ENCODE data around the gene PLA2G1B. TPM values are rescaled to one million over a fixed set of nuclear protein-coding genes. Genes with fewer than 3 reads are reported as not detected.

The PLA2G1B gene
- total and polyA plus RNA-seq, 2 of the 13 experiments (the other 11 are each of a cell fraction or from before 2014, with no cell fraction given) = 0.33 to 1.4 TPM

DNA sequence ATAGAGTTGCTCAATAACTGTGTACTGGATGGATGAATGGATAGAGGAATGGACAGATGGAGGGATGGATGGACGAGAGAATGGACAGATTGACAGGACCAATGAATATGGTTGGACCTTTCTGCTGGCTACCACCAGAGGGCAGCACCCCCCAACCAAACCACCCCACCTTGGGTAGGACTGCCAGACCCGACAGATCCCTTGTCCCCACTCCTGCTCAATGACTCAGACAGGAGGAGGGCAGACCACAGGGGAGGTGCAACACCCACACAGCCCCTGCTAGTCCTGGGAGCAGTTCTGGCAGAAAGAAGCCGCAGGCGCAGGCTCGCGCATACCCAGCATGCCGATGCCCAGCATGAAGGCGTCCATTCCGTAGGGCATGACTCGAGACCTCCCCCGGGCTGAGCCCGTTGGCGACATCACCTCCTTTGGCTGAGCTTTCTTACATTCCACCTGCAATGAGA lies 29.0 kb upstream of the PLA2G1B start (continued):
- TF ChIP-seq ZFP36 (IDR thresholded peaks at IDR 0.05; ENCODE audit: borderline replicate concordance, low read depth, low read length, partially characterized antibody) (no peak), BHLHE40 (IDR thresholded peaks at IDR 0.05; ENCODE audit: low read length) (no peak), ZFP90 (CRISPR knock-in tag; IDR thresholded peaks at IDR 0.05; ENCODE audit: borderline replicate concordance) (0 out of 2 replicates have a peak, but pooled peaks have one; percentile 42), PRPF4 (IDR thresholded peaks at IDR 0.05; ENCODE audit: low read depth, low read length, poor library complexity, severe bottlenecking) (peak; percentile 17), GABPA (IDR thresholded peaks at IDR 0.05; ENCODE audit: low read depth, low read length) (no peak), GABPA (CRISPR knock-in tag; IDR thresholded peaks at IDR 0.05; ENCODE audit: low read depth) (no peak), GABPB1 (CRISPR knock-in tag; IDR thresholded peaks at IDR 0.05) (no peak), ZNF709 (CRISPR knock-in tag; IDR thresholded peaks at IDR 0.05) (no peak), ZNF383 (CRISPR knock-in tag; IDR thresholded peaks at IDR 0.05; ENCODE audit: borderline replicate concordance) (no peak), SPEN (CRISPR knock-in tag; IDR thresholded peaks at IDR 0.05; ENCODE audit: low read depth) (no peak), HNRNPUL1 (IDR thresholded peaks at IDR 0.05; ENCODE audit: low read depth, low read length) (no peak), ISX (CRISPR knock-in tag; conservative IDR thresholded peaks at IDR 0.05) (no peak), ZNF768 (CRISPR knock-in tag; IDR thresholded peaks at IDR 0.05) (peak; percentile 50; the same call in 1 of the 2 replicates), RBAK (CRISPR knock-in tag; IDR thresholded peaks at IDR 0.05) (no peak)
- TF ChIP-seq, protein P1, sequence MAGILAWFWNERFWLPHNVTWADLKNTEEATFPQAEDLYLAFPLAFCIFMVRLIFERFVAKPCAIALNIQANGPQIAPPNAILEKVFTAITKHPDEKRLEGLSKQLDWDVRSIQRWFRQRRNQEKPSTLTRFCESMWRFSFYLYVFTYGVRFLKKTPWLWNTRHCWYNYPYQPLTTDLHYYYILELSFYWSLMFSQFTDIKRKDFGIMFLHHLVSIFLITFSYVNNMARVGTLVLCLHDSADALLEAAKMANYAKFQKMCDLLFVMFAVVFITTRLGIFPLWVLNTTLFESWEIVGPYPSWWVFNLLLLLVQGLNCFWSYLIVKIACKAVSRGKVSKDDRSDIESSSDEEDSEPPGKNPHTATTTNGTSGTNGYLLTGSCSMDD (CRISPR knock-in tag; IDR thresholded peaks at IDR 0.05) = no peak
- TF ChIP-seq, protein P2, sequence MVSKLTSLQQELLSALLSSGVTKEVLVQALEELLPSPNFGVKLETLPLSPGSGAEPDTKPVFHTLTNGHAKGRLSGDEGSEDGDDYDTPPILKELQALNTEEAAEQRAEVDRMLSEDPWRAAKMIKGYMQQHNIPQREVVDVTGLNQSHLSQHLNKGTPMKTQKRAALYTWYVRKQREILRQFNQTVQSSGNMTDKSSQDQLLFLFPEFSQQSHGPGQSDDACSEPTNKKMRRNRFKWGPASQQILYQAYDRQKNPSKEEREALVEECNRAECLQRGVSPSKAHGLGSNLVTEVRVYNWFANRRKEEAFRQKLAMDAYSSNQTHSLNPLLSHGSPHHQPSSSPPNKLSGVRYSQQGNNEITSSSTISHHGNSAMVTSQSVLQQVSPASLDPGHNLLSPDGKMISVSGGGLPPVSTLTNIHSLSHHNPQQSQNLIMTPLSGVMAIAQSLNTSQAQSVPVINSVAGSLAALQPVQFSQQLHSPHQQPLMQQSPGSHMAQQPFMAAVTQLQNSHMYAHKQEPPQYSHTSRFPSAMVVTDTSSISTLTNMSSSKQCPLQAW (CRISPR knock-in tag; IDR thresholded peaks at IDR 0.05) = no peak
- TF ChIP-seq, protein P3, sequence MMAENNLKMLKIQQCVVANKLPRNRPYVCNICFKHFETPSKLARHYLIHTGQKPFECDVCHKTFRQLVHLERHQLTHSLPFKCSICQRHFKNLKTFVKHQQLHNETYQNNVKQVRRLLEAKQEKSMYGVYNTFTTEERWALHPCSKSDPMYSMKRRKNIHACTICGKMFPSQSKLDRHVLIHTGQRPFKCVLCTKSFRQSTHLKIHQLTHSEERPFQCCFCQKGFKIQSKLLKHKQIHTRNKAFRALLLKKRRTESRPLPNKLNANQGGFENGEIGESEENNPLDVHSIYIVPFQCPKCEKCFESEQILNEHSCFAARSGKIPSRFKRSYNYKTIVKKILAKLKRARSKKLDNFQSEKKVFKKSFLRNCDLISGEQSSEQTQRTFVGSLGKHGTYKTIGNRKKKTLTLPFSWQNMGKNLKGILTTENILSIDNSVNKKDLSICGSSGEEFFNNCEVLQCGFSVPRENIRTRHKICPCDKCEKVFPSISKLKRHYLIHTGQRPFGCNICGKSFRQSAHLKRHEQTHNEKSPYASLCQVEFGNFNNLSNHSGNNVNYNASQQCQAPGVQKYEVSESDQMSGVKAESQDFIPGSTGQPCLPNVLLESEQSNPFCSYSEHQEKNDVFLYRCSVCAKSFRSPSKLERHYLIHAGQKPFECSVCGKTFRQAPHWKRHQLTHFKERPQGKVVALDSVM (CRISPR knock-in tag; IDR thresholded peaks at IDR 0.05) = no peak
- TF ChIP-seq, protein P4, sequence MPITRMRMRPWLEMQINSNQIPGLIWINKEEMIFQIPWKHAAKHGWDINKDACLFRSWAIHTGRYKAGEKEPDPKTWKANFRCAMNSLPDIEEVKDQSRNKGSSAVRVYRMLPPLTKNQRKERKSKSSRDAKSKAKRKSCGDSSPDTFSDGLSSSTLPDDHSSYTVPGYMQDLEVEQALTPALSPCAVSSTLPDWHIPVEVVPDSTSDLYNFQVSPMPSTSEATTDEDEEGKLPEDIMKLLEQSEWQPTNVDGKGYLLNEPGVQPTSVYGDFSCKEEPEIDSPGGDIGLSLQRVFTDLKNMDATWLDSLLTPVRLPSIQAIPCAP (CRISPR knock-in tag; IDR thresholded peaks at IDR 0.05; ENCODE audit: low read depth) = no peak
